ENCODE data around the gene SDS.

SDS gene

DNA sequence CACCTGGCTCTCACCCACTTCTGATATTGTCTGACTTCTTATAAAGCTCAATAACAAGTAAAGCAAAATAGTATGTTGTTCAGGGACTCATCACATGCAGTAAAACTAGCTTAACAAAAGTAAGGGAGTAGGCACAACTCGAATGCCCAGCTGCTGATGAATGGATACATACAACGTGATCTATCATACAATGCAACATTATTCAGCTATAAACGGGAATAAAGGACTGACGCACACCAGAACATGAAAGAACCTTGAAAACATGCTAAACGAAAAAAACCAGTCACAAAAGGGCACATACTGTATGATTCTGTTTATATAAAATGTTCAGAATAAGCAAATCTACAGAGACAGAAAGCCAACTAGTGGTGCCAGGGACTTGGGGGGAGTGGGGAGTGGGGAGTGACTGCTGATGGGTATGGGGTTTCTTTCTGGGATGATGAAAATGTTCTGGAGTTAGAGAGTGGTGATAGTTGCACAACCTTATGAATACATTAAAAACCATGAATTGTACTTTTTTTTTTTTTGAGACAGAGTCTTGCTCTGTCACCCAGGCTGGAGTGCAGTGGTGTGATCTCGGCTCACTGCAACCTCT is 34.2 kb downstream of the SDS start:
- H4K8ac ChIP-seq (ENCODE audit: low read depth, low read length), result no peak overlapping the region
- no peaks in the 10 kb centered on the region for H3K79me2 ChIP-seq (ENCODE audit: control insufficient read depth, insufficient read depth, low read length)
- no peak overlapping the region for H3K9ac ChIP-seq (ENCODE audit: low read length)
- H3K23ac ChIP-seq (ENCODE audit: low read length), result no peak overlapping the region
- H3K4ac ChIP-seq (ENCODE audit: low read depth, low read length), result no peak overlapping the region
- H2BK120ac ChIP-seq (ENCODE audit: low read depth, low read length), result no peak overlapping the region
- no peak overlapping the region for H2BK15ac ChIP-seq (replicated peaks; ENCODE audit: low read depth)
- H3K56ac ChIP-seq (ENCODE audit: low read length), result no peak overlapping the region
- no peak overlapping the region for H2BK5ac ChIP-seq (ENCODE audit: low read length)
- H4K5ac ChIP-seq (ENCODE audit: low read length), result no peak overlapping the region
- DNase-seq, result no peak
- H3K27ac ChIP-seq (ENCODE audit: low read depth, low read length), result no peak overlapping the region
- no CpG with 5 or more reads among the region's 6 CpGs for WGBS (ENCODE audit: extremely low coverage, insufficient coverage, low lambda C conversion rate)
- no peak overlapping the region for H3K4me2 ChIP-seq (ENCODE audit: low read length)
- no peak overlapping the region for H3K18ac ChIP-seq (ENCODE audit: low read length)
- no peak overlapping the region for H2AK5ac ChIP-seq (ENCODE audit: low read length)
- no peak overlapping the region for H3K4me3 ChIP-seq (ENCODE audit: low read length)
- no peaks in the 10 kb centered on the region for H3K79me1 ChIP-seq (ENCODE audit: low read length)
- no peaks in the 10 kb centered on the region for H3K36me3 ChIP-seq (ENCODE audit: control insufficient read depth, insufficient read depth, low read length)
- no peaks in the 10 kb centered on the region for H3K27me3 ChIP-seq (ENCODE audit: insufficient read depth, low read length, poor library complexity)
- H3K4me1 ChIP-seq (ENCODE audit: control insufficient read depth, low read depth, low read length), result no peaks in the 10 kb centered on the region

GRCh38 chr12:113368331-113368730 is 35.4 kb downstream of the SDS start:
- H3K4me1 ChIP-seq (ENCODE audit: control insufficient read depth, low read depth, low read length), result no peaks in the 10 kb centered on the region
- H4K5ac ChIP-seq (ENCODE audit: low read length), result no peak overlapping the region
- H3K23ac ChIP-seq (ENCODE audit: low read length), result no peak overlapping the region
- H3K79me1 ChIP-seq (ENCODE audit: low read length), result no peaks in the 10 kb centered on the region
- no peak overlapping the region for H3K56ac ChIP-seq (ENCODE audit: low read length)
- no peak overlapping the region for H2BK120ac ChIP-seq (ENCODE audit: low read depth, low read length)
- H3K27ac ChIP-seq (ENCODE audit: low read depth, low read length), result no peak overlapping the region
- WGBS (ENCODE audit: extremely low coverage, insufficient coverage, low lambda C conversion rate), result no CpG with 5 or more reads among the region's 4 CpGs
- H2BK15ac ChIP-seq (replicated peaks; ENCODE audit: low read depth), result no peak overlapping the region
- H2AK5ac ChIP-seq (ENCODE audit: low read length), result no peak overlapping the region
- no peaks in the 10 kb centered on the region for H3K27me3 ChIP-seq (ENCODE audit: insufficient read depth, low read length, poor library complexity)
- no peak overlapping the region for H3K4me3 ChIP-seq (ENCODE audit: low read length)
- no peak overlapping the region for H3K4me2 ChIP-seq (ENCODE audit: low read length)
- no peak overlapping the region for H3K9ac ChIP-seq (ENCODE audit: low read length)
- no peak overlapping the region for H3K4ac ChIP-seq (ENCODE audit: low read depth, low read length)
- no peak overlapping the region for H3K18ac ChIP-seq (ENCODE audit: low read length)
- no peak overlapping the region for H4K8ac ChIP-seq (ENCODE audit: low read depth, low read length)
- H3K79me2 ChIP-seq (ENCODE audit: control insufficient read depth, insufficient read depth, low read length), result no peaks in the 10 kb centered on the region
- H3K36me3 ChIP-seq (ENCODE audit: control insufficient read depth, insufficient read depth, low read length), result no peaks in the 10 kb centered on the region
- H2BK5ac ChIP-seq (ENCODE audit: low read length), result no peak overlapping the region
- DNase-seq, result peak; percentile 17

GRCh38 chr12:113366827-113367226 is 36.9 kb downstream of the SDS start:
- no peak for DNase-seq
- no peak overlapping the region for H3K9ac ChIP-seq (ENCODE audit: low read length)
- no CpG with 5 or more reads among the region's 4 CpGs for WGBS (ENCODE audit: extremely low coverage, insufficient coverage, low lambda C conversion rate)
- H3K4me1 ChIP-seq (ENCODE audit: control insufficient read depth, low read depth, low read length), result no peaks in the 10 kb centered on the region
- no peak overlapping the region for H3K4me3 ChIP-seq (ENCODE audit: low read length)
- H3K79me2 ChIP-seq (ENCODE audit: control insufficient read depth, insufficient read depth, low read length), result no peaks in the 10 kb centered on the region
- H2BK5ac ChIP-seq (ENCODE audit: low read length), result no peak overlapping the region
- no peaks in the 10 kb centered on the region for H3K36me3 ChIP-seq (ENCODE audit: control insufficient read depth, insufficient read depth, low read length)
- no peak overlapping the region for H2BK120ac ChIP-seq (ENCODE audit: low read depth, low read length)
- H2BK15ac ChIP-seq (replicated peaks; ENCODE audit: low read depth), result no peak overlapping the region
- H3K23ac ChIP-seq (ENCODE audit: low read length), result no peak overlapping the region
- H3K79me1 ChIP-seq (ENCODE audit: low read length), result no peaks in the 10 kb centered on the region
- no peak overlapping the region for H3K56ac ChIP-seq (ENCODE audit: low read length)
- no peak overlapping the region for H4K8ac ChIP-seq (ENCODE audit: low read depth, low read length)
- no peak overlapping the region for H3K18ac ChIP-seq (ENCODE audit: low read length)
- H3K27me3 ChIP-seq (ENCODE audit: insufficient read depth, low read length, poor library complexity), result no peaks in the 10 kb centered on the region
- H3K4me2 ChIP-seq (ENCODE audit: low read length), result no peak overlapping the region
- H2AK5ac ChIP-seq (ENCODE audit: low read length), result no peak overlapping the region
- no peak overlapping the region for H3K27ac ChIP-seq (ENCODE audit: low read depth, low read length)
- H4K5ac ChIP-seq (ENCODE audit: low read length), result no peak overlapping the region
- no peak overlapping the region for H3K4ac ChIP-seq (ENCODE audit: low read depth, low read length)

DNA sequence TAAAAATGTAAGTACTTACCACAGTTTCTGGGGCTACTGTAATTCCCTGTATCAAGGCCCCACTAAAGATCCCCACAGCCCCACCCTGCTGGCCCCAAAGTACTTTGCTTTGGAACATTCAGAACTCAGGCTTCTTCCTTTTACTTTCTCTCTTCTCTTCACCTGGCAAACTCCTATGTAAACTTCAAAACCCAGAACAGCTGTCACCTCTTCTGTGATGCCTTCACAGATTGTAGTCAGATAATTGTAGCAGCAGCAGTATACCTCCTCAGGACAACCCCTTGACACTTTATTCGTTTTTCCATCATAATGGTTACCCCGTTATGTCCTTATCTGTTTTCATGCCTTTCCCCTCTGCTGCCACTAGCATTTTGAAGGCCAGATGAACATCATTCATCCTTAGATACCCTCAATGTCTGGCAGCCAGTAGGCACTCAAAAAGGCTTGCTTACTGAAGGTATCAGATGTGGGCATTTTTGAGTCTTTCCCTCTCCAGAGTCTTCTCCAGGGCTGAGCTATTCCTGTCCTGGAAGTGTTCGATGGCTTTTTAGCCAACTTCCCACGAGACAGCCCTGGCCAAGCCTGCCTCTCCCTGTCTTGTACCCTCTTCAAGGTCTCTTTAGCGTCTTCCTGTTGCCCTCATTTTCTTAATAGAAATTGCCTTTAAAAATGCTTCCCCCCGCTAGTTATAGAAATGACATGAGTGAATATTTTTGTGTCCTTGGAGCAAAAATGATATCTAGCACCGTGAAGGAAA is 37.9 kb downstream of the SDS start:
- no CpG with 5 or more reads among the region's 7 CpGs for WGBS (ENCODE audit: extremely low coverage, insufficient coverage, low lambda C conversion rate)
- H3K56ac ChIP-seq (ENCODE audit: low read length), result no peak overlapping the region
- no peak overlapping the region for H4K5ac ChIP-seq (ENCODE audit: low read length)
- no peak overlapping the region for H3K27ac ChIP-seq (ENCODE audit: low read depth, low read length)
- no peak overlapping the region for H4K8ac ChIP-seq (ENCODE audit: low read depth, low read length)
- H2BK5ac ChIP-seq (ENCODE audit: low read length), result no peak overlapping the region
- no peak overlapping the region for H3K9ac ChIP-seq (ENCODE audit: low read length)
- no peak overlapping the region for H3K4ac ChIP-seq (ENCODE audit: low read depth, low read length)
- H3K4me3 ChIP-seq (ENCODE audit: low read length), result no peak overlapping the region
- H3K79me1 ChIP-seq (ENCODE audit: low read length), result peaks cover 1% of the 10 kb centered on the region
- no peaks in the 10 kb centered on the region for H3K4me1 ChIP-seq (ENCODE audit: control insufficient read depth, low read depth, low read length)
- no peaks in the 10 kb centered on the region for H3K79me2 ChIP-seq (ENCODE audit: control insufficient read depth, insufficient read depth, low read length)
- no peak for DNase-seq
- no peaks in the 10 kb centered on the region for H3K27me3 ChIP-seq (ENCODE audit: insufficient read depth, low read length, poor library complexity)
- H3K18ac ChIP-seq (ENCODE audit: low read length), result no peak overlapping the region
- H3K36me3 ChIP-seq (ENCODE audit: control insufficient read depth, insufficient read depth, low read length), result no peaks in the 10 kb centered on the region
- H2BK120ac ChIP-seq (ENCODE audit: low read depth, low read length), result no peak overlapping the region
- H2AK5ac ChIP-seq (ENCODE audit: low read length), result no peak overlapping the region
- H3K23ac ChIP-seq (ENCODE audit: low read length), result no peak overlapping the region
- no peak overlapping the region for H3K4me2 ChIP-seq (ENCODE audit: low read length)
- H2BK15ac ChIP-seq (replicated peaks; ENCODE audit: low read depth), result no peak overlapping the region

DNA sequence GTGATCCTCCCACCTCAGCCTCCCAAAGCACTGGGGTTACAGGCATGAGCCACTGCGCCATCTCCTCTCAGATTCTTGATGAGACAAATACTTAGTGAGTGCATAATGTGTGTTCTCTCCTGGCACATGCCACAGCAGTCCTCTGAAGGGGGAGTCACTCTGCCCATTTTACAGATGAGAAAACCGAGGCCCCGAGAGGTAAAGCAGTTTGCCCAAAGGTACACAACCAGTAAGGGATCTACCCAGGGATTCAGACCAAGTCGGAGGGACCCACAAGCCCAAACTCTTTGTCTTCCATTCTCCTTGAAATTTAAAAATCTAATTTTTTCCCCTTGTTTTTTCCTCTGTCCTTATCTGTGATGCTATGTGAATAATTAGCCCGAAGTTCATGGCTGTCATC is 39.0 kb downstream of the SDS start:
- Histone ChIP-seq H3K9ac (ENCODE audit: low read length) (no peak overlapping the region), H3K27me3 (ENCODE audit: insufficient read depth, low read length, poor library complexity) (no peaks in the 10 kb centered on the region), H2BK15ac (replicated peaks; ENCODE audit: low read depth) (no peak overlapping the region), H3K27ac (ENCODE audit: low read depth, low read length) (no peak overlapping the region), H2AK5ac (ENCODE audit: low read length) (no peak overlapping the region), H4K5ac (ENCODE audit: low read length) (no peak overlapping the region), H3K4me1 (ENCODE audit: control insufficient read depth, low read depth, low read length) (no peaks in the 10 kb centered on the region), H4K8ac (ENCODE audit: low read depth, low read length) (no peak overlapping the region), H3K79me1 (ENCODE audit: low read length) (peaks cover 5% of the 10 kb centered on the region), H3K79me2 (ENCODE audit: control insufficient read depth, insufficient read depth, low read length) (peaks cover under 1% of the 10 kb centered on the region), H2BK120ac (ENCODE audit: low read depth, low read length) (no peak overlapping the region), H3K23ac (ENCODE audit: low read length) (no peak overlapping the region), H3K4me3 (ENCODE audit: low read length) (no peak overlapping the region), H3K4me2 (ENCODE audit: low read length) (no peak overlapping the region), H3K4ac (ENCODE audit: low read depth, low read length) (no peak overlapping the region), H3K56ac (ENCODE audit: low read length) (no peak overlapping the region), H2BK5ac (ENCODE audit: low read length) (no peak overlapping the region), H3K18ac (ENCODE audit: low read length) (no peak overlapping the region), H3K36me3 (ENCODE audit: control insufficient read depth, insufficient read depth, low read length) (no peaks in the 10 kb centered on the region)
- DNase-seq, result no peak
- no CpG with 5 or more reads among the region's 5 CpGs for WGBS (ENCODE audit: extremely low coverage, insufficient coverage, low lambda C conversion rate)
